CD8-positive, alpha-beta memory T cell (primary cell): Measurements from ENCODE around the gene SCLT1. TPM values are rescaled to one million over a fixed set of nuclear protein-coding genes. Genes with fewer than 3 reads are reported as not detected.

Source experiments
- CTCF ChIA-PET: fragments of 350-600 bp; sonication (Branson Sonifier 250); formaldehyde crosslinking; loops from one replicate; lab custom pipeline; 2021; ENCODE audit warnings: antibody characterized with exemption; lab: Charles Lee
- POLR2A ChIA-PET: fragments of 350-600 bp; sonication (Branson Sonifier 250); formaldehyde crosslinking; loops from one replicate; lab custom pipeline; 2021; ENCODE audit warnings: antibody characterized with exemption; lab: Charles Lee
- DNase-seq, 5 donors: peaks; one replicate each; pipeline versions ENCODE4 v3.0.0 to v3.0.0-alpha.2; 2020 to 2022; ENCODE audit warnings: mixed read lengths in 1 of 5
- H3K27ac ChIP-seq: one replicate; pipeline ENCODE4 v1.7.0; 2013; ENCODE audit warnings: low read depth, mild to moderate bottlenecking, low read length, moderate library complexity
- H3K27me3 ChIP-seq: 2 replicates; pipeline ENCODE4 v1.7.0; 2013; ENCODE audit warnings: low read length, mild to moderate bottlenecking; ENCODE audit not compliant: insufficient read depth, poor library complexity, severe bottlenecking
- H3K36me3 ChIP-seq: 2 replicates; pipeline ENCODE4 v1.7.0; 2013; ENCODE audit warnings: mild to moderate bottlenecking, low read length, moderate library complexity; ENCODE audit not compliant: insufficient read depth
- H3K4me1 ChIP-seq: 2 replicates; pipeline ENCODE4 v1.7.0; 2013; ENCODE audit warnings: mild to moderate bottlenecking, low read length, moderate library complexity; ENCODE audit not compliant: insufficient read depth
- H3K4me3 ChIP-seq: 2 replicates; pipeline ENCODE4 v1.7.0; 2013; ENCODE audit warnings: mild to moderate bottlenecking, low read length
- H3K9me3 ChIP-seq: 2 replicates; pipeline ENCODE4 v1.7.0; 2013; ENCODE audit warnings: mild to moderate bottlenecking, low read length
- H3K27ac Mint-ChIP-seq, 8 donors: one replicate each; pipeline ENCODE4 v1.8.0; 2020 to 2021; ENCODE audit warnings: mixed read lengths in 8 of 8, mild to moderate bottlenecking in 6 of 8, inconsistent platforms in 3 of 8, moderate library complexity in 3 of 8
- H3K27me3 Mint-ChIP-seq, 2 donors: one replicate each; pipeline ENCODE4 v1.8.0; 2020 to 2021; ENCODE audit warnings: mixed read lengths in 2 of 2, mild to moderate bottlenecking in 1 of 2, moderate library complexity in 1 of 2
- H3K36me3 Mint-ChIP-seq, 3 donors: one replicate each; pipeline ENCODE4 v1.8.0; 2020 to 2021; ENCODE audit warnings: mixed read lengths in 3 of 3, inconsistent platforms in 1 of 3, mild to moderate bottlenecking in 1 of 3
- H3K4me1 Mint-ChIP-seq, 3 donors: one replicate each; pipeline ENCODE4 v1.8.0; 2020 to 2021; ENCODE audit warnings: mixed read lengths in 3 of 3, inconsistent platforms in 1 of 3, mild to moderate bottlenecking in 1 of 3
- H3K4me3 Mint-ChIP-seq, 7 donors: one replicate each; pipeline ENCODE4 v1.8.0; 2020 to 2021; ENCODE audit warnings: mixed read lengths in 7 of 7, mild to moderate bottlenecking in 6 of 7, moderate library complexity in 4 of 7, inconsistent platforms in 2 of 7
- H3K9me3 Mint-ChIP-seq, 5 donors: one replicate each; pipeline ENCODE4 v1.8.0; 2020 to 2022; ENCODE audit warnings: mixed read lengths in 5 of 5, mild to moderate bottlenecking in 3 of 5, moderate library complexity in 2 of 5, inconsistent platforms in 1 of 5
- polyA plus RNA-seq: library from polyadenylated mRNA; unstranded; fragments of 300-500 nt; fragmentation: Illumina TruSeq; gene quantifications from one replicate; pipeline ENCODE4 v1.2.3, GENCODE V29; 2021
- total RNA-seq, 2 experiments: library from RNA; stranded (reverse); gene quantifications; one replicate each; pipeline ENCODE4 v1.2.3, GENCODE V29; 2021

SCLT1 gene
- total and polyA plus RNA-seq, 3 experiments from 2014 or later: 7.7 to 20.6 (median 18.2) TPM

GRCh38 chr4:129113919-129114318, 20.6 kb upstream of the SCLT1 start:
- POLR2A ChIA-PET: no interaction called here
- Histone ChIP-seq H3K4me1 (no peaks in the 10 kb centered on the region), H3K9me3 (no peaks in the 10 kb centered on the region), H3K4me3 (no peak overlapping the region), H3K27ac (no peak overlapping the region), H3K27me3 (no peaks in the 10 kb centered on the region), H3K36me3 (peaks cover 5% of the 10 kb centered on the region)
- no peak overlapping the region for H3K4me3 Mint-ChIP-seq
- no peak for DNase-seq
- no peaks in the 10 kb centered on the region for H3K9me3 Mint-ChIP-seq
- H3K27ac Mint-ChIP-seq: no peak overlapping the region
- CTCF ChIA-PET: no interaction called here
- peaks cover 3 to 18% (median 14%) of the 10 kb centered on the region in 3 donors for H3K36me3 Mint-ChIP-seq
- H3K27me3 Mint-ChIP-seq: peaks cover 0 to 1% of the 10 kb centered on the region in 2 donors
- no peaks in the 10 kb centered on the region for H3K4me1 Mint-ChIP-seq

GRCh38 chr4:129113434-129113833, 20.1 kb upstream of the SCLT1 start:
- H3K9me3 Mint-ChIP-seq: no peaks in the 10 kb centered on the region
- POLR2A ChIA-PET: no interaction called here
- no peaks in the 10 kb centered on the region for H3K27me3 ChIP-seq

GRCh38 chr4:129111919-129112318, 18.6 kb upstream of the SCLT1 start:
- Histone ChIP-seq H3K4me1 (no peaks in the 10 kb centered on the region), H3K27me3 (no peaks in the 10 kb centered on the region), H3K36me3 (peaks cover 5% of the 10 kb centered on the region), H3K27ac (no peak overlapping the region), H3K4me3 (no peak overlapping the region), H3K9me3 (no peaks in the 10 kb centered on the region)
- CTCF ChIA-PET: no interaction called here
- H3K27me3 Mint-ChIP-seq: no peaks in the 10 kb centered on the region
- no peak overlapping the region for H3K4me3 Mint-ChIP-seq
- H3K4me1 Mint-ChIP-seq: no peaks in the 10 kb centered on the region
- peaks cover 0 to 20% (median 14%) of the 10 kb centered on the region in 3 donors for H3K36me3 Mint-ChIP-seq
- H3K9me3 Mint-ChIP-seq: no peaks in the 10 kb centered on the region
- POLR2A ChIA-PET: no interaction called here
- DNase-seq: no peak
- no peak overlapping the region for H3K27ac Mint-ChIP-seq

More at GRCh38 chr4:129113434-129113833, 20.1 kb upstream of the SCLT1 start:
- Histone ChIP-seq H3K27ac (no peak overlapping the region), H3K36me3 (peaks cover 5% of the 10 kb centered on the region), H3K9me3 (no peaks in the 10 kb centered on the region), H3K4me3 (no peak overlapping the region), H3K4me1 (no peaks in the 10 kb centered on the region)
- peaks cover 2 to 18% (median 14%) of the 10 kb centered on the region in 3 donors for H3K36me3 Mint-ChIP-seq
- no peak for DNase-seq
- no peaks in the 10 kb centered on the region for H3K4me1 Mint-ChIP-seq
- no peaks in the 10 kb centered on the region for H3K27me3 Mint-ChIP-seq
- CTCF ChIA-PET: no interaction called here
- no peak overlapping the region for H3K27ac Mint-ChIP-seq
- H3K4me3 Mint-ChIP-seq: no peak overlapping the region

- H3K4me1 ChIP-seq: no peaks in the 10 kb centered on the region
- Mint-ChIP-seq H3K9me3 (no peaks in the 10 kb centered on the region), H3K27me3 (no peaks in the 10 kb centered on the region), H3K4me1 (no peaks in the 10 kb centered on the region), H3K4me3 (no peak overlapping the region), H3K27ac (no peak overlapping the region), H3K36me3 (peaks cover 0 to 22% (median 14%) of the 10 kb centered on the region in 3 donors)
- no peaks in the 10 kb centered on the region for H3K27me3 ChIP-seq
- POLR2A ChIA-PET: no interaction called here
- H3K36me3 ChIP-seq: peaks cover 5% of the 10 kb centered on the region
- H3K27ac ChIP-seq: no peak overlapping the region
- no peak overlapping the region for H3K4me3 ChIP-seq
- DNase-seq: no peak
- H3K9me3 ChIP-seq: no peaks in the 10 kb centered on the region
- CTCF ChIA-PET: interaction anchor here (0.7 kb wide), 1 partner anchor 13 kb away, joined by 3 read pairs; no protein-coding TSS in a partner anchor
These were observed 17.6 kb upstream of the SCLT1 start for GRCh38 chr4:129110931-129111330.

GRCh38 chr4:129109965-129110824, 16.9 kb upstream of the SCLT1 start:
- Histone ChIP-seq H3K36me3 (peaks cover 5% of the 10 kb centered on the region), H3K4me1 (no peaks in the 10 kb centered on the region), H3K27me3 (no peaks in the 10 kb centered on the region), H3K27ac (no peak overlapping the region), H3K9me3 (no peaks in the 10 kb centered on the region), H3K4me3 (no peak overlapping the region)
- ChIA-PET POLR2A (no interaction called here), CTCF (interaction anchor here (0.7 kb wide), 1 partner anchor 12 kb away, joined by 3 read pairs; no protein-coding TSS in a partner anchor)
- Mint-ChIP-seq H3K4me3 (no peak overlapping the region), H3K36me3 (peaks cover 0 to 22% (median 14%) of the 10 kb centered on the region in 3 donors), H3K27ac (peak overlapping the region in 1 of 8 donors; percentile 7), H3K9me3 (no peaks in the 10 kb centered on the region), H3K4me1 (no peaks in the 10 kb centered on the region), H3K27me3 (no peaks in the 10 kb centered on the region)
- DNase-seq: no peak

GRCh38 chr4:129098531-129099001, 5.2 kb upstream of the SCLT1 start:
- Histone ChIP-seq H3K36me3 (no peaks in the 10 kb centered on the region), H3K4me3 (no peak overlapping the region), H3K27me3 (no peaks in the 10 kb centered on the region), H3K4me1 (peaks cover 6% of the 10 kb centered on the region), H3K27ac (no peak overlapping the region), H3K9me3 (no peaks in the 10 kb centered on the region)
- no peaks in the 10 kb centered on the region for H3K9me3 Mint-ChIP-seq
- peak overlapping the region in 1 of 7 donors; percentile 64 for H3K4me3 Mint-ChIP-seq
- DNase-seq: no peak
- POLR2A ChIA-PET: no interaction called here
- no peaks in the 10 kb centered on the region for H3K27me3 Mint-ChIP-seq
- H3K27ac Mint-ChIP-seq: no peak overlapping the region
- CTCF ChIA-PET: interaction anchor here (1.0 kb wide), 1 partner anchor 12 kb away, joined by 3 read pairs; no protein-coding TSS in a partner anchor
- H3K36me3 Mint-ChIP-seq: peaks cover 2 to 10% (median 4%) of the 10 kb centered on the region in 3 donors
- peaks cover 23 to 38% (median 30%) of the 10 kb centered on the region in 3 donors for H3K4me1 Mint-ChIP-seq

- peak within 1 kb of the TSS in 7 of 8 donors; percentile 48 to 99 (median 98) for H3K27ac Mint-ChIP-seq
- Histone ChIP-seq H3K27me3 (no peaks in the 10 kb centered on the region), H3K36me3 (no peaks in the 10 kb centered on the region), H3K27ac (peak within 1 kb of the TSS; percentile 89), H3K4me1 (peaks cover 24% of the 10 kb centered on the region), H3K4me3 (peak within 1 kb of the TSS; percentile 97), H3K9me3 (no peaks in the 10 kb centered on the region)
- H3K9me3 Mint-ChIP-seq: no peaks in the 10 kb centered on the region
- ChIA-PET POLR2A (no interaction called here), CTCF (interaction anchor here (1.0 kb wide), 1 partner anchor 312 kb away, joined by 3 read pairs; no protein-coding TSS in a partner anchor)
- H3K4me1 Mint-ChIP-seq: peaks cover 24 to 40% (median 33%) of the 10 kb centered on the region in 3 donors
- peak within 1 kb of the TSS; percentile 94 to 99 (median 97) for H3K4me3 Mint-ChIP-seq
- peaks cover 0 to 4% (median 0%) of the 10 kb centered on the region in 3 donors for H3K36me3 Mint-ChIP-seq
- H3K27me3 Mint-ChIP-seq: no peaks in the 10 kb centered on the region
- DNase-seq: peak; percentile 53 to 83 (median 70)
These were observed 2.6 kb upstream of the SCLT1 start, which contains the start of gene C4orf33 for GRCh38 chr4:129095811-129096454. Gene C4orf33 (plus strand): TSS chr4:129096152. CDS start chr4:129102611, 6,459 bp downstream.
